Endodermal cell (in vitro differentiated cells): Measurements from ENCODE around the gene MUC2. TPM values are rescaled to one million over a fixed set of nuclear protein-coding genes. Genes with fewer than 3 reads are reported as not detected.

ENCODE experiments used
- DNase-seq: peaks from one replicate; pipeline ENCODE4 v3.0.0-alpha.2; 2017
- H3K27ac ChIP-seq: 2 replicates; pipeline ENCODE4 v1.5.1; 2013; ENCODE audit warnings: mild to moderate bottlenecking, low read depth, low read length, moderate library complexity
- H3K27me3 ChIP-seq: 2 replicates; pipeline ENCODE4 v1.6.1; 2013; ENCODE audit warnings: mild to moderate bottlenecking, low read length, moderate library complexity; ENCODE audit not compliant: insufficient read depth, control insufficient read depth, poor library complexity, severe bottlenecking
- H3K36me3 ChIP-seq: 2 replicates; pipeline ENCODE4 v1.7.0; 2013; ENCODE audit warnings: mild to moderate bottlenecking, low read length, moderate library complexity; ENCODE audit not compliant: control insufficient read depth, insufficient read depth
- H3K4me1 ChIP-seq: one replicate; pipeline ENCODE4 v1.7.0; 2013; ENCODE audit warnings: low read length; ENCODE audit not compliant: control insufficient read depth, insufficient read depth
- H3K4me3 ChIP-seq: 2 replicates; pipeline ENCODE4 v1.5.1; 2013; ENCODE audit warnings: mild to moderate bottlenecking, low read length, moderate library complexity
- H3K9ac ChIP-seq: 2 replicates; pipeline ENCODE4 v1.6.1; 2013; ENCODE audit warnings: mild to moderate bottlenecking, low read length, moderate library complexity; ENCODE audit not compliant: poor library complexity, severe bottlenecking; ENCODE audit errors: extremely low read depth
- H3K9me3 ChIP-seq: 2 replicates; pipeline ENCODE4 v1.6.1; 2013; ENCODE audit warnings: mild to moderate bottlenecking, low read length, moderate library complexity; ENCODE audit not compliant: control insufficient read depth
- H3K27ac Mint-ChIP-seq: 2 replicates; pipeline ENCODE4 v1.8.0; 2020; ENCODE audit warnings: mixed read lengths
- H3K27me3 Mint-ChIP-seq: 2 replicates; pipeline ENCODE4 v1.8.0; 2021; ENCODE audit warnings: mild to moderate bottlenecking, mixed read lengths; ENCODE audit not compliant: insufficient read depth
- H3K36me3 Mint-ChIP-seq: 2 replicates; pipeline ENCODE4 v1.8.0; 2020; ENCODE audit warnings: low read depth, mixed read lengths
- H3K4me1 Mint-ChIP-seq: 2 replicates; pipeline ENCODE4 v1.8.0; 2020; ENCODE audit warnings: mixed read lengths
- H3K4me3 Mint-ChIP-seq: 2 replicates; pipeline ENCODE4 v1.8.0; 2020; ENCODE audit warnings: mild to moderate bottlenecking, moderate library complexity, mixed read lengths
- H3K9me3 Mint-ChIP-seq: 2 replicates; pipeline ENCODE4 v1.8.0; 2020; ENCODE audit warnings: mild to moderate bottlenecking, mixed read lengths
- WGBS, 2 experiments: methylation state at CpG; one replicate each; pipeline versions ENCODE4 v1.1.5 to v1.1.7; 2013; ENCODE audit warnings: missing lambda C conversion rate in 2 of 2, mixed read lengths in 1 of 2; ENCODE audit not compliant: insufficient coverage in 1 of 2, insufficient read length in 1 of 2; 5-methylcytosine and 5-hydroxymethylcytosine counted together
- total RNA-seq, 2 donors: library from RNA; stranded (reverse); fragmentation: NEBNext Ultra II Directional in 1 of 2; extraction: Animal tissue kit (Norgen Biotek cat#: 25700) in 1 of 2; gene quantifications; 2 replicates in 1 of 2; 3 replicates in 1 of 2; pipeline ENCODE4 v1.2.1, GENCODE V29; 2021
- TF ChIP-seq, protein P1 (sequence below): fragments of 200-600 bp; sonication (generic); conservative IDR thresholded peaks from 2 replicates; pipeline ENCODE4 v1.5.0; 2021; ENCODE audit warnings: antibody characterized with exemption, mild to moderate bottlenecking

Gene MUC2
- total RNA-seq, 2 donors from 2014 or later = not detected

DNA sequence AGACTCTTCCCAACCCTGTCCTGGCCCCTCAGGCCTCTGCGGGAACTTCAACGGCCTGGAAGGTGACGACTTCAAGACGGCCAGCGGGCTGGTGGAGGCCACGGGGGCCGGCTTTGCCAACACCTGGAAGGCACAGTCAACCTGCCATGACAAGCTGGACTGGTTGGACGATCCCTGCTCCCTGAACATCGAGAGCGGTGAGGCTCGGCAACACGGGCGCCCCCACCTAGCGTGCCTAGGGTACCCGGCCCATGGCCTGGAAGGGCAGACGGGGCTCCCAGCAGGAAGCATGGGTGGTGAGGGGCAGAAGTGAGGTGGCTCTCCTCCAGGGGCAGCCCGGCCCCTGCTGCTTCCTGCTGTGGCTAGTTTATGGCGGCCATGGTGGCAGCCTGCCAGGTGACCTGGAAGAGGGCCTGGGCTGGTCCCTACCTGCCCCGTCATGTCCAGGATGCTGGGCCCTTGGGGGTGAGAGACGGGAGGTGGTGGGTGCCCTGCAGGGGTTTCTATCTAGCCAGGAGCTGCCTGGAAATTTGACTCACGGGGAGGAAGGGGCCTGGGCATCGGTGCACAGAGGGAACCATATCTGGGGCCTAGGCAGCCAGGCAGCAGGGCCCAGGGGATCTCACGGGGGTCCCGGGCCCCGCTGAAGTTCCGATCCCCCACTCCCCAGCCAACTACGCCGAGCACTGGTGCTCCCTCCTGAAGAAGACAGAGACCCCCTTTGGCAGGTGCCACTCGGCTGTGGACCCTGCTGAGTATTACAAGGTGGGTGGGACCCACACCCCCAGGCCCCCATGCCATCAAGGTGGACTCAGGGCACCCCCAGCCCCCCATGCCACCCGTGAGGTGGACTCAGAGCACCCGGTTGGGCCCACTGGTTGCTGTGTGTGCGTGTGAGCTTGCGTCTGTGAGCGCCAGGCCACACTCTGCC, 9.2 kb downstream of the MUC2 start:
- H3K27ac ChIP-seq = no peak overlapping the region
- H3K36me3 Mint-ChIP-seq = no peaks in the 10 kb centered on the region
- H3K4me3 Mint-ChIP-seq = no peak overlapping the region
- no peaks in the 10 kb centered on the region for H3K4me1 Mint-ChIP-seq
- H3K27ac Mint-ChIP-seq = no peak overlapping the region
- DNase-seq = no peak
- no peaks in the 10 kb centered on the region for H3K9me3 ChIP-seq
- H3K36me3 ChIP-seq = no peaks in the 10 kb centered on the region
- 91 to 92% methylated on average over 16 to 34 of the region's 34 CpGs for WGBS, 2 experiments
- no peaks in the 10 kb centered on the region for H3K9me3 Mint-ChIP-seq
- H3K4me3 ChIP-seq = no peak overlapping the region
- no peaks in the 10 kb centered on the region for H3K4me1 ChIP-seq
- TF ChIP-seq, protein P1, sequence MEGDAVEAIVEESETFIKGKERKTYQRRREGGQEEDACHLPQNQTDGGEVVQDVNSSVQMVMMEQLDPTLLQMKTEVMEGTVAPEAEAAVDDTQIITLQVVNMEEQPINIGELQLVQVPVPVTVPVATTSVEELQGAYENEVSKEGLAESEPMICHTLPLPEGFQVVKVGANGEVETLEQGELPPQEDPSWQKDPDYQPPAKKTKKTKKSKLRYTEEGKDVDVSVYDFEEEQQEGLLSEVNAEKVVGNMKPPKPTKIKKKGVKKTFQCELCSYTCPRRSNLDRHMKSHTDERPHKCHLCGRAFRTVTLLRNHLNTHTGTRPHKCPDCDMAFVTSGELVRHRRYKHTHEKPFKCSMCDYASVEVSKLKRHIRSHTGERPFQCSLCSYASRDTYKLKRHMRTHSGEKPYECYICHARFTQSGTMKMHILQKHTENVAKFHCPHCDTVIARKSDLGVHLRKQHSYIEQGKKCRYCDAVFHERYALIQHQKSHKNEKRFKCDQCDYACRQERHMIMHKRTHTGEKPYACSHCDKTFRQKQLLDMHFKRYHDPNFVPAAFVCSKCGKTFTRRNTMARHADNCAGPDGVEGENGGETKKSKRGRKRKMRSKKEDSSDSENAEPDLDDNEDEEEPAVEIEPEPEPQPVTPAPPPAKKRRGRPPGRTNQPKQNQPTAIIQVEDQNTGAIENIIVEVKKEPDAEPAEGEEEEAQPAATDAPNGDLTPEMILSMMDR = no peak
- H3K27me3 ChIP-seq = no peaks in the 10 kb centered on the region
- no peaks in the 10 kb centered on the region for H3K27me3 Mint-ChIP-seq
- H3K9ac ChIP-seq = no peak overlapping the region

DNA sequence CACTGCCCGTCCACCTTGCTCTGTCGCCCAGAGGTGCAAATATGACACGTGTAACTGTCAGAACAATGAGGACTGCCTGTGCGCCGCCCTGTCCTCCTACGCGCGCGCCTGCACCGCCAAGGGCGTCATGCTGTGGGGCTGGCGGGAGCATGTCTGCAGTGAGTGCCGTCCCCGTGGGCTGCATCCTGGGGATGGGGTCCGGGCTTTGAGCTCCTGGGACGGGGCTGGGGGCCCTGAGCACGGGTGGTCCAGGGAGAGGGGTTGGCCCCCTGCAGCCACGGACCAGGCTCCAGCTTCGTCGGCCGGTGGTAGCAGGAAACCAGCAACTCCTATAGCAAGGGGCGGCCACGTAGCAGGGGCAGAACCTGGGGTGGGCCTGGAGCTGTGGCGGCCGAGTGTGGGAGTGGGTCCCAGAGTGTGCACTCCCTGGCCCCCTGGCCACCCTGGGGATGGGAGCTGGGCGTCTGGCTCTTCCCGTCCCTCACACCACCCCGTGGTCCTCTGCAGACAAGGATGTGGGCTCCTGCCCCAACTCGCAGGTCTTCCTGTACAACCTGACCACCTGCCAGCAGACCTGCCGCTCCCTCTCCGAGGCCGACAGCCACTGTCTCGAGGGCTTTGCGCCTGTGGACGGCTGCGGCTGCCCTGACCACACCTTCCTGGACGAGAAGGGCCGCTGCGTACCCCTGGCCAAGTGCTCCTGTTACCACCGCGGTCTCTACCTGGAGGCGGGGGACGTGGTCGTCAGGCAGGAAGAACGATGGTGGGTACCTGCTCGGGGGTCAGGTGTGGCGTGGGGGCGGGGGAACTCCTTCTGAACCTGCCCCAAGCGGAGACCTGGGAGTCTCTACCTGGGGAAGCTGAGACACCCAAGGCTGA, 10.1 kb downstream of the MUC2 start:
- no peaks in the 10 kb centered on the region for H3K4me1 ChIP-seq
- no peak for DNase-seq
- no peak overlapping the region for H3K4me3 ChIP-seq
- Mint-ChIP-seq H3K4me1 (no peaks in the 10 kb centered on the region), H3K27ac (no peak overlapping the region), H3K9me3 (no peaks in the 10 kb centered on the region), H3K27me3 (no peaks in the 10 kb centered on the region), H3K4me3 (no peak overlapping the region), H3K36me3 (no peaks in the 10 kb centered on the region)
- no peaks in the 10 kb centered on the region for H3K9me3 ChIP-seq
- no peaks in the 10 kb centered on the region for H3K27me3 ChIP-seq
- TF ChIP-seq, protein P1 = no peak
- no peaks in the 10 kb centered on the region for H3K36me3 ChIP-seq
- no peak overlapping the region for H3K27ac ChIP-seq
- 89 to 91% methylated on average over 37 to 49 of the region's 49 CpGs for WGBS, 2 experiments
- no peak overlapping the region for H3K9ac ChIP-seq

DNA sequence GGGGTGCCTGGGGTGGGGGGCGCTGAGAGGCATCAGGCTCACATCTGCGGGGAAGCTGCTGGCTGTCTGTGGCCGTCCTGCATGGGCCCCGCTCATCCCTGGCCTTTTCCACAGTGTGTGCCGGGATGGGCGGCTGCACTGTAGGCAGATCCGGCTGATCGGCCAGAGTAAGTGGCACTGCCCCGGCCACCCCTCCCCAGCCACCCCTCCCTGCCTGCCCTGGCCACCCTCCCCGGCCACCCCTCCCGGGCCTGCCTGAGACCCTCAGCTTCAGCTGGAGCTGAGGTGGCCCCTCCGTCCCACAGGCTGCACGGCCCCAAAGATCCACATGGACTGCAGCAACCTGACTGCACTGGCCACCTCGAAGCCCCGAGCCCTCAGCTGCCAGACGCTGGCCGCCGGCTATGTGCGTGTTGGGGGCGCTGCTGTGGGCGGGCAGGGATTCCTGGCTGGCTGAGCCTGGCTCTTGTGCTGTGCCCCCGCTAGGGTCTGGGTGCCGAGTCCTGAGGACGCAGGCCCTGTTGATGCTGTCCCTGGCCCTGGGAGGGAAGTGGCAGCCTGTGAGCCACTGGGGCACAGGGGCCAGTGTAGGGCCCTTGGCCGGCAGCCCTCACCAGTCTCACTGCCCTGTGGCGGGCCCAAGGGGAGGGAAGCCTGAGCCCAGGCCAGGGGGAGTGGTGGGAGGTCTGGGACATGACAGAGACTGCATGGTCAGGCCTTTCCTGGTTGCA, 10.9 kb downstream of the MUC2 start:
- Mint-ChIP-seq H3K4me1 (no peaks in the 10 kb centered on the region), H3K27me3 (no peaks in the 10 kb centered on the region), H3K9me3 (no peaks in the 10 kb centered on the region), H3K4me3 (no peak overlapping the region), H3K36me3 (no peaks in the 10 kb centered on the region), H3K27ac (no peak overlapping the region)
- no peaks in the 10 kb centered on the region for H3K9me3 ChIP-seq
- H3K27me3 ChIP-seq = no peaks in the 10 kb centered on the region
- no peak overlapping the region for H3K4me3 ChIP-seq
- H3K27ac ChIP-seq = no peak overlapping the region
- no peak for DNase-seq
- no peaks in the 10 kb centered on the region for H3K36me3 ChIP-seq
- WGBS, 2 experiments = 88 to 90% methylated on average over 20 to 23 of the region's 26 CpGs
- H3K4me1 ChIP-seq = no peaks in the 10 kb centered on the region
- TF ChIP-seq, protein P1 = no peak
- H3K9ac ChIP-seq = no peak overlapping the region
